Transverse colon (tissue), 4 donors: ENCODE measurements around the gene LCP2. TPM values are rescaled to one million over a fixed set of nuclear protein-coding genes. Genes with fewer than 3 reads are reported as not detected.

Experiments used
- DNase-seq: peaks from one replicate; pipeline ENCODE4 v3.0.0-alpha.2; 2019
- H3K27ac ChIP-seq, 4 donors: fragments of 200-600 bp; sonication (generic); 2 replicates each; pipeline ENCODE4 v1.5.1; 2016 to 2018; ENCODE audit warnings: inconsistent platforms in 4 of 4
- H3K27me3 ChIP-seq: fragments of 200-600 bp; sonication (generic); 2 replicates; pipeline ENCODE4 v1.5.1; 2017; ENCODE audit warnings: inconsistent platforms
- H3K36me3 ChIP-seq, 4 donors: fragments of 200-600 bp; sonication (generic); 2 replicates each; pipeline ENCODE4 v1.5.1; 2017 to 2019; ENCODE audit warnings: inconsistent platforms in 4 of 4
- H3K4me1 ChIP-seq, 4 donors: fragments of 200-600 bp; sonication (generic); 2 replicates each; pipeline ENCODE4 v1.5.1; 2017 to 2020; ENCODE audit warnings: inconsistent platforms in 4 of 4
- H3K4me3 ChIP-seq, 4 donors: fragments of 200-600 bp; sonication (generic); 1 replicate in 1 of 4; 2 replicates in 3 of 4; pipeline versions ENCODE4 v1.5.1 to v1.6.1; 2017 to 2019; ENCODE audit warnings: inconsistent platforms in 4 of 4
- H3K9me3 ChIP-seq, 2 donors: fragments of 200-600 bp; sonication (generic); 2 replicates each; pipeline ENCODE4 v1.5.1; 2017 to 2019; ENCODE audit warnings: inconsistent platforms in 2 of 2
- EP300 ChIP-seq: sonication (generic); formaldehyde crosslinking; IDR thresholded peaks from one replicate; pipeline ENCODE4 v1.6.1; 2017; ENCODE audit warnings: antibody characterized with exemption, low read depth
- POLR2A ChIP-seq: fragments of 450-650 bp; IDR thresholded peaks from one replicate; pipeline ENCODE4 v1.6.1; 2016; ENCODE audit warnings: antibody characterized with exemption, mild to moderate bottlenecking, moderate library complexity
- POLR2AphosphoS5 ChIP-seq, 3 donors: sonication (generic); formaldehyde crosslinking; IDR thresholded peaks; one replicate each; pipeline ENCODE4 v1.6.1; 2016; ENCODE audit warnings: antibody characterized with exemption in 3 of 3
- WGBS, 2 donors: methylation state at CpG; one replicate each; pipeline ENCODE4 v1.1.5; 2018; ENCODE audit warnings: low coverage in 1 of 2; 5-methylcytosine and 5-hydroxymethylcytosine counted together
- in situ Hi-C, 4 donors: fragments of 200-750 bp; cut with MboI; loops; one replicate each; pipeline versions ENCODE4 v1.15.0 to v1.15.1; 2017; ENCODE audit warnings: low sequenced_read_pairs in 3 of 4, low pct_ligation_motif_present in 1 of 4, low pct_unique_long_range_greater_than_20kb in 1 of 4
- intact Hi-C: fragments of 100-400 bp; cut with DNase I; formaldehyde crosslinking; loops from one replicate; pipeline ENCODE4 v1.15.1; 2023; ENCODE audit warnings: low total_unique reads
- total RNA-seq, 4 donors: library from RNA; depleted of rRNA; stranded (reverse); fragments of >200 nt; gene quantifications; one replicate each; pipeline ENCODE4 v1.1.0, GENCODE V29; 2016
- TF ChIP-seq, protein P1 (sequence below), 5 experiments: fragments of 200-600 bp in 3 of 5; fragments of 450-650 bp in 2 of 5; sonication (generic) in 3 of 5; IDR thresholded peaks; 1 replicate in 2 of 5; 2 replicates in 3 of 5; pipeline ENCODE4 v1.5.1; 2016 to 2017; ENCODE audit warnings: antibody characterized with exemption in 5 of 5, inconsistent platforms in 3 of 5, mild to moderate bottlenecking in 2 of 5, moderate library complexity in 1 of 5

Gene LCP2
- total RNA-seq, 4 donors from 2014 or later, result 2.6 to 33.0 (median 23.3) TPM

DNA sequence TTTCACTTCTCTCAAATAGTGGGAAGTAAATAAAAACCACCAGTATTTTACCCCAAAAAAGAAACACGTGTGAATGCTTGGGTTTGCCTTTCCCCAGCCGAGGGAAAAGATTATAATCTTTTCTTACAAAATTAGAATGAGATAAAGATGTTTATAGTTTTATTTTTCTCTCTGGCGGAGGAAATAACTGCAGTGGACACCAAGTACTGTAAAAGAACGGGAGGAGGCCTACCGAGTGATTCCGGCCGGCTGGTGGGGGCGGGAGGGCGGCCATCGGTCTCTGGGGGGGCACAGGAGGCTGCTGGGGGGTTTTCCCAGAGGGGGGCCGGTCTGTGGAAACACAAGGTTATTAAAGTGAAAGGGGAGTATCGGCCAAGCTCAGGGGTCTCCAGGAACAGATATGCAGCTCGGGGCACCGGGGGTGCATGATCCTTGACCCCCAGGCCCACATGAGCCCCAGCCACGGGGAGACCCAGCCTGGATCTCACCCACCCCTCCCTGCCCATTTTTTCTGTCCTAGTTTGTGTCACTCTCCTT is 29.4 kb downstream of the LCP2 start:
- Histone ChIP-seq H3K36me3 (no peaks in the 10 kb centered on the region), H3K27me3 (no peaks in the 10 kb centered on the region), H3K4me3 (no peak overlapping the region), H3K4me1 (peaks cover 5 to 32% (median 10%) of the 10 kb centered on the region in 4 donors), H3K9me3 (no peaks in the 10 kb centered on the region), H3K27ac (peak overlapping the region; percentile 19 to 64 (median 54))
- 35 to 40% methylated on average over 10 to 15 of the region's 15 CpGs for WGBS, 2 donors
- TF ChIP-seq, protein P1, sequence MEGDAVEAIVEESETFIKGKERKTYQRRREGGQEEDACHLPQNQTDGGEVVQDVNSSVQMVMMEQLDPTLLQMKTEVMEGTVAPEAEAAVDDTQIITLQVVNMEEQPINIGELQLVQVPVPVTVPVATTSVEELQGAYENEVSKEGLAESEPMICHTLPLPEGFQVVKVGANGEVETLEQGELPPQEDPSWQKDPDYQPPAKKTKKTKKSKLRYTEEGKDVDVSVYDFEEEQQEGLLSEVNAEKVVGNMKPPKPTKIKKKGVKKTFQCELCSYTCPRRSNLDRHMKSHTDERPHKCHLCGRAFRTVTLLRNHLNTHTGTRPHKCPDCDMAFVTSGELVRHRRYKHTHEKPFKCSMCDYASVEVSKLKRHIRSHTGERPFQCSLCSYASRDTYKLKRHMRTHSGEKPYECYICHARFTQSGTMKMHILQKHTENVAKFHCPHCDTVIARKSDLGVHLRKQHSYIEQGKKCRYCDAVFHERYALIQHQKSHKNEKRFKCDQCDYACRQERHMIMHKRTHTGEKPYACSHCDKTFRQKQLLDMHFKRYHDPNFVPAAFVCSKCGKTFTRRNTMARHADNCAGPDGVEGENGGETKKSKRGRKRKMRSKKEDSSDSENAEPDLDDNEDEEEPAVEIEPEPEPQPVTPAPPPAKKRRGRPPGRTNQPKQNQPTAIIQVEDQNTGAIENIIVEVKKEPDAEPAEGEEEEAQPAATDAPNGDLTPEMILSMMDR (IDR thresholded peaks at IDR 0.05), result no peak
- intact Hi-C loops, result no loop called here
- in situ Hi-C loops, result loop anchor here in 2 of 4 donors (5.0 to 25.0 kb wide), 2 partner anchors 46 to 144 kb away; no protein-coding TSS in a partner anchor
- DNase-seq, result no peak

DNA sequence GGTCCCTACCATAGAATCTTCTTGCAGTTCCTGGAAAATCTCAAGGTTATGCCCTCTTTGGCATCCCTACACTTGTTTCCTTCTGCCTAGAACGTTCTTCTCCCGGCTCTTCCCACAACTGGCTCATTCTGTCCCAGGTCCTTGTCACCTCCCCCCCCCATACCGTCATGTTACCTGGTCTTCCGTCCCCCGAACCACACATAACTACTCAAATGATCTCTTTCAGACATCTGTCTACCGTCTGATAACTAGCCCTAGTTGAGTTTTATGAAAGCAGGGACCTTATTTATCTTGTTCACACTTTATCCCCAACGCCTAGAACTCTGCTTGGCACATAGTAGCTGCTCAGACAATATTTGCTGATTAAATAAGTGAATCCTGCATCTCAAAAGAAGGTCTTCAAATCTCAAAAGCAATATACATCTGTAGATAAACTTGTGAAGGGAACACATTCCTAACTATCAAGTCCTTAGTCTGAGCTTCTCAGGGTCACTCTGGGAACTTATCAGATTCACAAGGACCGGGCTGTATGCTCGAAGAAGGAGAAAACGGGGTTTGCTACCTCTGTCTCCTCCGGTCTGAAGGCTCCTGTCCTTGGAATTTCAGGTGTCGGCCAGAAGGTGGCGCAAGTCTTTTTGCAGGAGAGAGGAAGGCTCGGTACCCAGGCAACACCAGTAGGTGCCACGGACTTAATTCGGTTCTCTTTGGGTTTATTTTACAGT is 30.0 kb downstream of the LCP2 start:
- no peaks in the 10 kb centered on the region for H3K36me3 ChIP-seq
- H3K4me1 ChIP-seq, result peaks cover 5 to 32% (median 10%) of the 10 kb centered on the region in 4 donors
- DNase-seq, result peak; percentile 77
- H3K9me3 ChIP-seq, result no peaks in the 10 kb centered on the region
- peak overlapping the region; percentile 31 to 64 (median 54) for H3K27ac ChIP-seq
- TF ChIP-seq POLR2AphosphoS5 (IDR thresholded peaks at IDR 0.05), result no peak
- TF ChIP-seq, protein P1 (IDR thresholded peaks at IDR 0.05), result peak; percentile 73 to 85 (median 78)
- no peak for TF ChIP-seq EP300
- TF ChIP-seq POLR2A, result no peak
- H3K4me3 ChIP-seq, result no peak overlapping the region
- intact Hi-C loops (loop anchor here (2.0 kb wide), 1 partner anchor 149 kb away; no protein-coding TSS in a partner anchor), in situ Hi-C loops (loop anchor here in 2 of 4 donors (5.0 to 25.0 kb wide), 2 partner anchors 45 to 145 kb away; no protein-coding TSS in a partner anchor)
- no peaks in the 10 kb centered on the region for H3K27me3 ChIP-seq
- WGBS, 2 donors, result 28 to 37% methylated on average over 12 to 16 of the region's 16 CpGs

DNA sequence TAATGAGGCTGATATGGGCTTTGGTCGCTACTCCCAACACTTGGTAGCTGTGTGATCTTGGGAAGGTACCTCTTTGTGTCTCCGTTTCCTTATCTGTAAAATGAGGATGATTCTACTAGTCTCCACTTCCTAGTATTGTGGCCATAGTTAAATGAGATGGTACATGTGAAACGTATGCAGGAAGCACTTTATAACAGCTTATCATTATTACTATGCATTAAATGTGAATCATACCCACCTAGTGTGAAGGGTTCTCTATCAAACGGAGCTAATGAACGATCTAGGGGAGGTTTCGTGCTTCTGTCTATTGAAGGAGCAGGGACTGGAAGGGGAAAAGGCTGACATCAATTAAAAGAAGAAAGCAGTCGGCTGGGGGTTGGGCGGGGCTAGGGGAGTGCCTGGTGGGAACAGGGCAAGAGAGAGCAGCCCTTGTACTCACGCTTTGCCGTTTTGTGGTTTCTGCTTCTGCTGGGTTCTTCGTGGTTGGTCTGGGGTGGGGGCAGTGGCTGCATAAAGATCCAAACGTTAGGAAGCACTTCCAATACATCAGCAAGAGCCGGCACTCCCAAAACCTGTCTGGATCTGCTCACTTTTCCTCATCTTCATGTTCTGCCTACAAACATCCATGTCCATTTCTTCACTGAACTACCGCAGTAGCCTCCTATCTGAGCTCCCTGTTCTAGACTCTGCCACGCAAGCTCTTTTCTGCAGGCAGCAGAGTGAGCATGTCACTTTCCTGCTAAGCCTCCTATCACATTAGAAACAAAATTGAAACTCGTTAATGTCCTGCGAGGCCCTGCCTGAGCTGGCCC is 30.8 kb downstream of the LCP2 start:
- in situ Hi-C loops (loop anchor here in 2 of 4 donors (5.0 to 25.0 kb wide), 2 partner anchors 44 to 146 kb away; no protein-coding TSS in a partner anchor), intact Hi-C loops (loop anchor here (2.0 kb wide), 1 partner anchor 150 kb away; no protein-coding TSS in a partner anchor)
- 53 to 63% methylated on average over 15 to 17 of the region's 17 CpGs for WGBS, 2 donors
- H3K27me3 ChIP-seq, result no peaks in the 10 kb centered on the region
- peak overlapping the region; percentile 23 to 64 (median 45) for H3K27ac ChIP-seq
- H3K4me3 ChIP-seq, result no peak overlapping the region
- H3K9me3 ChIP-seq, result no peaks in the 10 kb centered on the region
- no peaks in the 10 kb centered on the region for H3K36me3 ChIP-seq
- peaks cover 5 to 26% (median 10%) of the 10 kb centered on the region in 4 donors for H3K4me1 ChIP-seq
- TF ChIP-seq, protein P1 (IDR thresholded peaks at IDR 0.05), result no peak
- TF ChIP-seq POLR2AphosphoS5 (IDR thresholded peaks at IDR 0.05), result no peak
- TF ChIP-seq EP300, result no peak
- TF ChIP-seq POLR2A, result no peak
- DNase-seq, result no peak

DNA sequence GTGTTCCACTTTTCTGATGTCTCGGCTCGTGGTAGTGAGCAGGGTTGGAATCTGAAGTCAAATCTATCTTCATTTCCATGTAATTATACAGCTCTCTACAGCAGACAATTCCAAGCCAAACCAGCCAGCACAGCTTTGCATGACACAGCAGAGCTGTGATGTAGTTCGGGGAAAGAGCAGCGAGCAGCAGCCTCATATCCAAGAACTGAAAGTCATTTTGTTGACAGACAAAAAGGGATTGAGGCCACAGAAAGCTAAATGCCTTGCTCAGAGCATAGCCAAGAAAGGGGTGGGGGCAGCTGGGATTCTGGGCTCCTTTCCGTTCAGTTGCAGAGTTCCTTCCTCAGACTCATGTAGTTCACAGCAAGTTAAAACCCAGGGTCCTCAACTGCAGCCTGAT is 32.1 kb downstream of the LCP2 start:
- Histone ChIP-seq H3K36me3 (no peaks in the 10 kb centered on the region), H3K9me3 (no peaks in the 10 kb centered on the region), H3K27me3 (no peaks in the 10 kb centered on the region), H3K4me3 (no peak overlapping the region), H3K27ac (peak overlapping the region in 3 of 4 donors; percentile 31 to 46 (median 39)), H3K4me1 (peaks cover 5 to 24% (median 10%) of the 10 kb centered on the region in 4 donors)
- intact Hi-C loops (no loop called here), in situ Hi-C loops (loop anchor here in 2 of 4 donors (5.0 to 25.0 kb wide), 2 partner anchors 43 to 147 kb away; no protein-coding TSS in a partner anchor)
- TF ChIP-seq POLR2AphosphoS5 (IDR thresholded peaks at IDR 0.05) (peak in 1 of 3 donors; percentile 60), POLR2A (no peak), EP300 (no peak)
- TF ChIP-seq, protein P1 (IDR thresholded peaks at IDR 0.05), result no peak
- DNase-seq, result no peak
- WGBS, 2 donors, result 6 to 36% methylated on average over 2 to 5 of the region's 5 CpGs
